NCI-H1105 (cell line): ENCODE measurements around the gene LIPC.

Experiments used
- DNase-seq: peaks from one replicate; lab custom pipeline; 2025; lab: John Stamatoyannopoulos, UW

LIPC gene

GRCh38 chr15:58517682-58518525 lies 86.1 kb downstream of the LIPC start:
- no peak for DNase-seq

- no peak for DNase-seq
Observed at GRCh38 chr15:58518626-58519025, 86.8 kb downstream of the LIPC start.

- DNase-seq = no peak
Observed at GRCh38 chr15:58519516-58519915, 87.7 kb downstream of the LIPC start.

GRCh38 chr15:58520464-58520863 lies 88.7 kb downstream of the LIPC start:
- no peak for DNase-seq

- no peak for DNase-seq
Observed at GRCh38 chr15:58520936-58521292, 89.1 kb downstream of the LIPC start.

GRCh38 chr15:58521293-58521991 lies 89.7 kb downstream of the LIPC start:
- no peak for DNase-seq

GRCh38 chr15:58522391-58522790 lies 90.6 kb downstream of the LIPC start:
- no peak for DNase-seq

GRCh38 chr15:58522865-58523264 lies 91.1 kb downstream of the LIPC start:
- no peak for DNase-seq

- DNase-seq = no peak
Observed at GRCh38 chr15:58523634-58524033, 91.8 kb downstream of the LIPC start.

GRCh38 chr15:58524247-58524646 lies 92.5 kb downstream of the LIPC start:
- no peak for DNase-seq

GRCh38 chr15:58525991-58526421 lies 94.2 kb downstream of the LIPC start:
- no peak for DNase-seq

- DNase-seq = no peak
Observed at GRCh38 chr15:58526647-58527192, 94.9 kb downstream of the LIPC start.

- DNase-seq = no peak
Observed at GRCh38 chr15:58527573-58528187, 95.9 kb downstream of the LIPC start.

GRCh38 chr15:58528188-58528870 lies 96.5 kb downstream of the LIPC start:
- DNase-seq = no peak

- no peak for DNase-seq
Observed at GRCh38 chr15:58529041-58529440, 97.2 kb downstream of the LIPC start.

- DNase-seq = no peak
Observed at GRCh38 chr15:58530056-58530590, 98.3 kb downstream of the LIPC start.

GRCh38 chr15:58532126-58532525 lies 100.3 kb downstream of the LIPC start:
- DNase-seq = no peak

- DNase-seq = no peak
Observed at GRCh38 chr15:58534556-58534955, 102.8 kb downstream of the LIPC start.

GRCh38 chr15:58535337-58535736 lies 103.5 kb downstream of the LIPC start:
- DNase-seq = no peak

GRCh38 chr15:58535894-58536293 lies 104.1 kb downstream of the LIPC start:
- DNase-seq = peak; percentile 11

GRCh38 chr15:58536414-58536813 lies 104.6 kb downstream of the LIPC start:
- no peak for DNase-seq

- no peak for DNase-seq
Observed at GRCh38 chr15:58537033-58537432, 105.2 kb downstream of the LIPC start.
